Lung (tissue), 12 donors: ENCODE results near the gene OMP. TPM values are rescaled to one million over a fixed set of nuclear protein-coding genes. Genes with fewer than 3 reads are reported as not detected.

Experiments used
- ATAC-seq: fragments of 200-7000 bp; cut with Tn5 transposase; one replicate; pipeline ENCODE4 v1.9.1; 2020; ENCODE audit warnings: moderate number of reproducible peaks; ENCODE audit not compliant: insufficient read depth, low FRiP score
- DNase-seq, 3 donors: peaks; one replicate each; pipeline ENCODE4 v3.0.0-alpha.2; 2013 to 2017
- H3K27ac ChIP-seq, 2 donors: one replicate each; pipeline ENCODE4 v1.5.1; 2013; ENCODE audit warnings: mild to moderate bottlenecking in 2 of 2, moderate library complexity in 2 of 2, control low read depth in 1 of 2, inconsistent platforms in 1 of 2, low read depth in 1 of 2, low read length in 1 of 2
- H3K27me3 ChIP-seq, 3 donors: one replicate each; pipeline ENCODE4 v1.5.1; 2013; ENCODE audit warnings: low read length in 2 of 3; ENCODE audit not compliant: control insufficient read depth in 3 of 3, insufficient read depth in 3 of 3
- H3K36me3 ChIP-seq, 4 donors: one replicate each; pipeline ENCODE4 v1.5.1; 2013; ENCODE audit warnings: low read length in 4 of 4, mild to moderate bottlenecking in 1 of 4, moderate library complexity in 1 of 4; ENCODE audit not compliant: control insufficient read depth in 4 of 4, insufficient read depth in 4 of 4
- H3K4me1 ChIP-seq, 5 donors: one replicate each; pipeline ENCODE4 v1.5.1; 2013; ENCODE audit warnings: low read length in 5 of 5, mild to moderate bottlenecking in 2 of 5, moderate library complexity in 1 of 5; ENCODE audit not compliant: control insufficient read depth in 5 of 5, insufficient read depth in 5 of 5
- H3K4me3 ChIP-seq: one replicate; pipeline ENCODE4 v1.5.1; 2013; ENCODE audit warnings: mild to moderate bottlenecking, control low read depth, moderate library complexity
- H3K9ac ChIP-seq, 2 donors: one replicate each; pipeline ENCODE4 v1.5.1; 2013; ENCODE audit warnings: low read length in 2 of 2, control low read depth in 1 of 2; ENCODE audit not compliant: insufficient read depth in 1 of 2
- H3K9me3 ChIP-seq, 4 donors: one replicate each; pipeline ENCODE4 v1.5.1; 2013; ENCODE audit warnings: low read length in 3 of 4, mild to moderate bottlenecking in 1 of 4, moderate library complexity in 1 of 4; ENCODE audit not compliant: control insufficient read depth in 4 of 4, insufficient read depth in 3 of 4
- CTCF ChIP-seq: IDR thresholded peaks from 2 replicates; pipeline ENCODE4 v1.5.1; 2012; ENCODE audit warnings: mild to moderate bottlenecking; ENCODE audit errors: control extremely low read depth, extremely low read depth
- WGBS, 2 donors: extraction: QIAGEN DNeasy Blood & Tissue Kit; methylation state at CpG; one replicate each; pipeline ENCODE4 v1.1.7; 2013; 5-methylcytosine and 5-hydroxymethylcytosine counted together
- polyA plus RNA-seq, 2 donors: library from polyadenylated mRNA; stranded (reverse); fragments of 200-250 nt; gene quantifications; one replicate each; pipeline ENCODE4 v1.2.1, GENCODE V29; 2013
- total RNA-seq, 2 donors: library from RNA; depleted of rRNA in 1 of 2; stranded (reverse); fragments of >200 nt in 1 of 2; gene quantifications; one replicate each; pipeline ENCODE4 v1.2.1, GENCODE V29; 2014 to 2021
- donor health status: control.
- donor health status: control.
- donor health status: Bipolar disorder and iron deficiency.
- donor health status: healthy.
- donor health status: DM: yes; HTN: yes; CAD: no.

The OMP gene
- total and polyA plus RNA-seq, 4 donors: 0.37 to 0.74 (median 0.61) TPM; not detected in 1

DNA sequence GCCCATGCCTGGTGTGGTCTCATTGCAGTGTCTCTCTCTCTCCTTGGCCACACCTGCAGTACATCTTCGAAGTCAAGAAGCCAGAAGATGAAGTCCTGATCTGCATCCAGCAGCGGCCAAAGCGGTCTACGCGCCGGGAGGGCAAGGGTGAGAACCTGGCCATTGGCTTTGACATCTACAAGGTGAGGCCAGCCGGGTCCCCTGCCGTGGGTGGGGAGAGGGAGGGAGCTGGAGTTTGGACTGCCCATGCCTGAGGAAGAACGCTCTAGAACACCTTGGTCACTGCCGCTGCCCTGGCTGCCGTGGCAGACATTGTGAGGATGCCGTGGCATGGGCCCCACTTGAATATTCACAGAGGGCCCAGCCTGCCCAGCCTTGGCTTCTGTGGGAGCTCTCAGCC is 16.3 kb downstream of the OMP start:
- no peak for ATAC-seq
- DNase-seq: no peak
- H3K36me3 ChIP-seq: peaks cover 0 to 10% (median 2%) of the 10 kb centered on the region in 4 donors

GRCh38 chr11:77119531-77119936 is 16.9 kb downstream of the OMP start:
- no peak for TF ChIP-seq CTCF
- Histone ChIP-seq H3K27me3 (no peaks in the 10 kb centered on the region), H3K9me3 (no peaks in the 10 kb centered on the region), H3K9ac (no peak overlapping the region), H3K4me3 (no peak overlapping the region), H3K27ac (no peak overlapping the region), H3K36me3 (peaks cover 0 to 10% (median under 1%) of the 10 kb centered on the region in 4 donors), H3K4me1 (no peaks in the 10 kb centered on the region)
- ATAC-seq: no peak
- no peak for DNase-seq
- WGBS, 2 donors: 94% methylated on average over 9 of the region's 9 CpGs

More for the DNA sequence above, 16.3 kb downstream of the OMP start:
- Histone ChIP-seq H3K9ac (no peak overlapping the region), H3K4me3 (no peak overlapping the region), H3K27me3 (no peaks in the 10 kb centered on the region), H3K4me1 (no peaks in the 10 kb centered on the region), H3K27ac (no peak overlapping the region), H3K9me3 (no peaks in the 10 kb centered on the region)
- TF ChIP-seq CTCF: no peak
- 93 to 96% methylated on average over 12 of the region's 12 CpGs for WGBS, 2 donors

DNA sequence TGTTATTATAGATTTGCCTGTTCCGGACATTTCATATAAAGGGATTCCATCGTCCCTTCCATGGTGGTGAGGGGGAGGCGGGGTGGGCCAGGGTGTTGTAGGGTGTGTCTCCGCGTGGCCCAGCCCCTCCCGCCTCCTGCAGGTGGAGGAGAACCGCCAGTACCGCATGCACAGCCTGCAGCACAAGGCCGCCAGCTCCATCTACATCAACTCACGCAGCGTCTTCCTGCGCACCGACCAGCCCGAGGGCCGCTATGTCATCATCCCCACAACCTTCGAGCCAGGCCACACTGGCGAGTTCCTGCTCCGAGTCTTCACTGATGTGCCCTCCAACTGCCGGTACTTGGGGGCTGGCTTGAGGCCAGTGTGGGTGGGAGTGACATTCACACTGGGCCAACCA is 17.9 kb downstream of the OMP start:
- Histone ChIP-seq H3K36me3 (peaks cover 0 to 10% (median 0%) of the 10 kb centered on the region in 4 donors), H3K4me3 (no peak overlapping the region), H3K27ac (no peak overlapping the region), H3K9me3 (no peaks in the 10 kb centered on the region), H3K9ac (no peak overlapping the region), H3K4me1 (no peaks in the 10 kb centered on the region), H3K27me3 (no peaks in the 10 kb centered on the region)
- ATAC-seq (no peak), DNase-seq (no peak)
- no peak for TF ChIP-seq CTCF
- 90 to 94% methylated on average over 19 of the region's 19 CpGs for WGBS, 2 donors

DNA sequence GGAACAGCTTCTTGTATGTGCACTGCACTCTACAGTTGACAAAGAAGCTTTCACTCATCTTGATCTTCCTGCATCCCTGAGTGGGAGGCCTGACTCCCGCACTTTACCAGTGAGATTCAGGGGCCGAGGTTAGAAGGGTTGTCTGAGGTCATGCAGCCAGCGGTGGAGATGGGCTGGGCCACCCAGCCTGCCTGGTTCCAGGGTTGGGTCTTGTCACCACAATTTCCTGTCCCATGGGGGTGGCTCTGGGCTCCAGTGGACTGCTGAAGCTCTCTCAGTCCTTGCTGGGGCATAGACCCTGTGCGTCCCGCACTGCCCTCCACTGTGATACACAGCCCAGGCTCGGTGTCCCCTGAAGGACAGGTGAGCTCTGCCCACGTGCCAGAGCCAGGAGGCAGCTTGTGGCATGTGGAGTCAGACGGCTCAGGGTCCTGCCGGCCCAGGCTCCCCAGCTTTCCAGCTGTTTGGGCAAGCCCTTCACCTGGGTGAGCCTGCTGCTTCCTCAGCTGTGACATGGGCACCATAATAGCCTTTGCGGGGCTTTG is 18.5 kb downstream of the OMP start:
- H3K4me1 ChIP-seq: no peaks in the 10 kb centered on the region
- WGBS, 2 donors: 81 to 83% methylated on average over 10 of the region's 10 CpGs
- DNase-seq: no peak

More for the DNA sequence above, 18.5 kb downstream of the OMP start:
- H3K4me3 ChIP-seq: no peak overlapping the region
- H3K36me3 ChIP-seq: peaks cover 0 to 10% (median 0%) of the 10 kb centered on the region in 4 donors
- ATAC-seq: no peak
- H3K27ac ChIP-seq: no peak overlapping the region
- H3K27me3 ChIP-seq: no peaks in the 10 kb centered on the region
- H3K9me3 ChIP-seq: no peaks in the 10 kb centered on the region
- no peak for TF ChIP-seq CTCF
- no peak overlapping the region for H3K9ac ChIP-seq
